Measurements from ENCODE around the gene GIGYF1.
"Not testable (repeated sequence)": the region's sequence is repeated elsewhere in the genome, so short reads cannot be mapped to it uniquely, and the experiment has no call there.

GIGYF1 gene

DNA sequence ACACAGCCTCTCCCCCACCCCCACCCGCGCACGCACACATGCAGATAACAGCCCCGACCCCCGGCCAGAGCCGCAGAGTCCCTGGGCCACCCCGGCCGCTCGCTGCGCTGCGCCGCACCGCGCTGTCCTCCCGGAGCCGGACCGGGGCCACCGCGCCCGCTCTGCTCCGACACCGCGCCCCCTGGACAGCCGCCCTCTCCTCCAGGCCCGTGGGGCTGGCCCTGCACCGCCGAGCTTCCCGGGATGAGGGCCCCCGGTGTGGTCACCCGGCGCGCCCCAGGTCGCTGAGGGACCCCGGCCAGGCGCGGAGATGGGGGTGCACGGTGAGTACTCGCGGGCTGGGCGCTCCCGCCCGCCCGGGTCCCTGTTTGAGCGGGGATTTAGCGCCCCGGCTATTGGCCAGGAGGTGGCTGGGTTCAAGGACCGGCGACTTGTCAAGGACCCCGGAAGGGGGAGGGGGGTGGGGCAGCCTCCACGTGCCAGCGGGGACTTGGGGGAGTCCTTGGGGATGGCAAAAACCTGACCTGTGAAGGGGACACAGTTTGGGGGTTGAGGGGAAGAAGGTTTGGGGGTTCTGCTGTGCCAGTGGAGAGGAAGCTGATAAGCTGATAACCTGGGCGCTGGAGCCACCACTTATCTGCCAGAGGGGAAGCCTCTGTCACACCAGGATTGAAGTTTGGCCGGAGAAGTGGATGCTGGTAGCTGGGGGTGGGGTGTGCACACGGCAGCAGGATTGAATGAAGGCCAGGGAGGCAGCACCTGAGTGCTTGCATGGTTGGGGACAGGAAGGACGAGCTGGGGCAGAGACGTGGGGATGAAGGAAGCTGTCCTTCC lies 26.8 kb upstream of the GIGYF1 start:
- TF ChIP-seq CTCF (IDR thresholded peaks at IDR 0.05; ENCODE audit: insufficient read depth, low read depth, low read length, missing control alignments): no peak
- DNase-seq (ENCODE audit: low read depth): no peak
- H3K4me3 ChIP-seq (ENCODE audit: low read depth, low read length): no peak overlapping the region

GRCh38 chr7:100720279-100720670 lies 26.2 kb upstream of the GIGYF1 start, which contains the start of gene EPO:
Gene EPO (plus strand): TSS chr7:100720468. CDS start chr7:100720981, 513 bp downstream.
- H3K4me3 ChIP-seq (ENCODE audit: low read depth, low read length): no peak within 1 kb of the TSS
- TF ChIP-seq CTCF (IDR thresholded peaks at IDR 0.05; ENCODE audit: insufficient read depth, low read depth, low read length, missing control alignments): no peak
- no peak for DNase-seq (ENCODE audit: low read depth)

- no peak overlapping the region for H3K4me3 ChIP-seq (ENCODE audit: low read depth, low read length)
- DNase-seq (ENCODE audit: low read depth): no peak
- TF ChIP-seq CTCF (IDR thresholded peaks at IDR 0.05; ENCODE audit: insufficient read depth, low read depth, low read length, missing control alignments): no peak
These were observed 25.7 kb upstream of the GIGYF1 start for GRCh38 chr7:100719523-100720278.

- not testable (repeated sequence) for DNase-seq (ENCODE audit: low read depth); H3K4me3 ChIP-seq (ENCODE audit: low read depth, low read length)
These were observed 23.0 kb upstream of the GIGYF1 start for GRCh38 chr7:100717073-100717472.

GRCh38 chr7:100714725-100715124 lies 20.7 kb upstream of the GIGYF1 start:
- no peak for TF ChIP-seq CTCF (IDR thresholded peaks at IDR 0.05; ENCODE audit: insufficient read depth, low read depth, low read length, missing control alignments)
- no peak overlapping the region for H3K4me3 ChIP-seq (ENCODE audit: low read depth, low read length)
- no peak for DNase-seq (ENCODE audit: low read depth)

DNA sequence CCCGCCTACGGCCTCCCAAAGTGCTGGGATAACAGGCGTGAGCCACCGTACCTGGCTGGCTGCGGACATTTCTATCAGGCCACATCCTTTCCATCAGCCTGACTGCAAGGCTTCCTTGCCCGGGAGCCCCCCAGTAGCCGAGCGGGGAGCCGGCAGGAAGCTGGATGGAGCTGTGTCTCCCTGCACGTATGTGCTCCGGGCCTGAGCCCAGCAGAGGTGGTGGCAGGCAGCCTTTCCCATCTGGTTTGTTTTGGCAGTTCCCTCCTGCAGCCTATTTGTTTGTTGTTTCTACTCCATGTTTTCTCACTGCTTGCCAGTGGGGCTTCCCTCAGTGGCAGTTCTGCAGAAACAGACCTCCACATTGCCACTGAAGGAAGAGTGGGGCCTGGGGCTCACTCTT lies 17.3 kb upstream of the GIGYF1 start:
- DNase-seq (ENCODE audit: low read depth): no peak
- TF ChIP-seq CTCF (IDR thresholded peaks at IDR 0.05; ENCODE audit: insufficient read depth, low read depth, low read length, missing control alignments): no peak
- H3K4me3 ChIP-seq (ENCODE audit: low read depth, low read length): no peak overlapping the region

DNA sequence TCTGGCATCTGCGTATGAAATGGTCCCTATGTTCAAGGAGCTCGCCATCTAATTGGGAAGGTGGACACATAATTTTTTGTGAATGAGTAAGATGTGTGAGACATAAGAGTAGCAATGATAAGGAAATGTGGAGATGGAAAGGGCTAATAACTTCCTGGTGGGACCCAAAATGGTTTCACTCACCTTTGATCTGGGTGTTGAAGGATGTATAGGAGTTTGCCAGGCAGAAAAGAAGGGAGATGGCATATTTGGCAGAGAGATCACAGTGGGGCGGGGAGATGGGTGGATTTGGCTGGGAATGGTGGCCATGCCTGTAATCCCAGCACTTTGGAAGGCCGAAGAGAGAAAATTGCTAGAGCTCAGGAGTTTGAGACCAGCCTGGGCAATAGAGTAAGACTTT lies 16.4 kb upstream of the GIGYF1 start:
- TF ChIP-seq CTCF (IDR thresholded peaks at IDR 0.05; ENCODE audit: insufficient read depth, low read depth, low read length, missing control alignments): no peak
- H3K4me3 ChIP-seq (ENCODE audit: low read depth, low read length): no peak overlapping the region
- DNase-seq (ENCODE audit: low read depth): no peak

Data from GM12865 (cell line).